RPMI7951 (cell line): ENCODE measurements around the gene RNF157. TPM values are rescaled to one million over a fixed set of nuclear protein-coding genes. Genes with fewer than 3 reads are reported as not detected.

Experiments used
- total RNA-seq: library from RNA; depleted of rRNA; stranded (reverse); fragments of >200 nt; shearing (Covaris generic); gene quantifications from 2 replicates; pipeline ENCODE4 v1.2.3, GENCODE V29; 2014; rRNA removed

The RNF157 gene
- total RNA-seq, 1 experiment from 2014 or later = 5.8 TPM

Other genes with a start within 250 kb of the RNF157 start
- gene CDK3, start 239.6 kb downstream of the RNF157 start, total RNA-seq = 1.4 and 2.2 TPM in 2 replicates
- gene EVPL, start 213.2 kb downstream of the RNF157 start, total RNA-seq = not detected in 2 replicates
- 16.3 and 21.1 TPM in 2 replicates for gene SRP68, start 168.0 kb downstream of the RNF157 start, total RNA-seq
- gene GALR2, start 165.7 kb downstream of the RNF157 start, total RNA-seq = not detected in 2 replicates
- gene ZACN, start 161.3 kb downstream of the RNF157 start, total RNA-seq = not detected in 2 replicates
- 32.4 and 45.0 TPM in 2 replicates for gene EXOC7, start 136.7 kb downstream of the RNF157 start, total RNA-seq
- gene FOXJ1, start 99.2 kb downstream of the RNF157 start, total RNA-seq = not detected in 2 replicates
- 20.5 and 22.0 TPM in 2 replicates for gene UBALD2, start 24.9 kb upstream of the RNF157 start, total RNA-seq
- 0.48 and 0.59 TPM in 2 replicates for gene QRICH2, start 67.8 kb upstream of the RNF157 start, total RNA-seq
- 54.8 and 55.7 TPM in 2 replicates for gene PRPSAP1, start 113.4 kb upstream of the RNF157 start, total RNA-seq
- 34.6 and 37.6 TPM in 2 replicates for gene SPHK1, start 144.1 kb upstream of the RNF157 start, total RNA-seq
- 7.6 and 9.8 TPM in 2 replicates for gene UBE2O, start 212.7 kb upstream of the RNF157 start, total RNA-seq
- not detected in 2 replicates for gene AANAT, start 227.1 kb upstream of the RNF157 start, total RNA-seq